Measurements from ENCODE around the gene ATF2.

Gene ATF2, protein sequence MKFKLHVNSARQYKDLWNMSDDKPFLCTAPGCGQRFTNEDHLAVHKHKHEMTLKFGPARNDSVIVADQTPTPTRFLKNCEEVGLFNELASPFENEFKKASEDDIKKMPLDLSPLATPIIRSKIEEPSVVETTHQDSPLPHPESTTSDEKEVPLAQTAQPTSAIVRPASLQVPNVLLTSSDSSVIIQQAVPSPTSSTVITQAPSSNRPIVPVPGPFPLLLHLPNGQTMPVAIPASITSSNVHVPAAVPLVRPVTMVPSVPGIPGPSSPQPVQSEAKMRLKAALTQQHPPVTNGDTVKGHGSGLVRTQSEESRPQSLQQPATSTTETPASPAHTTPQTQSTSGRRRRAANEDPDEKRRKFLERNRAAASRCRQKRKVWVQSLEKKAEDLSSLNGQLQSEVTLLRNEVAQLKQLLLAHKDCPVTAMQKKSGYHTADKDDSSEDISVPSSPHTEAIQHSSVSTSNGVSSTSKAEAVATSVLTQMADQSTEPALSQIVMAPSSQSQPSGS

DNA sequence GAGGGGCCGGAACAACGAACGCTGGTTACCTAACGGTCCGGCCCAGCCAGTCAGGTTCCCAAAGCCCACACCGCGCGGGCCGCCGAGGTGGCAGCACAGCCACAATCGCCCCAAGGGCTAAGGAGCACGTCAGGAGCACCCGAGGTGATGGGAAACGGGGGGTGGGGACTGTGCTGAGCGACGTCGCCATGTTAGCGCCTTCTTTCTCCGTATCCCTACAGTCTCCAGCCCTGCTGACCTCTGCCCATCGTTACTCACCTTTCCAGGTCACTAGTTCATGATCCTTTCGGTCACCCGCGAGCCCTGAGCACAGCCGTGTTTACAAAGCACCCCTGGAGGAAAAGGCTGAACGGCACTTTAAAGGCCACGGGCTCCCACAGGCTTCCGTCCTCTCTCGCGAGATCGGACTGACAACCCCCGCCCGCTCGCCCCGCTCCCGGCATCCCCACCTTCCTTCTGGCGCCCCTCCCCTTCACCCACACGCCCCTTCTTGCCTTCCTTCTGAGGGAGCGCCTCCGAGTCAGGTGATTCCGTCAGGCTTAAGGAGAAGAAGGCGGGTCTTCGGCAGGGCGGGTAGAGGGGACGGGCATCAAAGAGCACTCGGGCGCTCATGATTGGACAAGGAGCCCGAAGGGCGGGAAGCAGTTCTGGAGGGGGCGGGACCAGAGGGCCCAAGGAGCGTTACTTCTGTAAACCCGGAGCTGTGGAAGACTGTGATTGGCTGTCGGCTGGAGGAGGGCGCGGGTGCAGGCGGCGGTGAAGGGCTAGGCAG, at the start of gene ATF2:
Gene ATF2, minus strand, starts transcription at position 412 of the 772 bp plus-strand sequence. CDS start 31,760 bp downstream, outside the sequence.
- DNase-seq (ENCODE audit: low read depth) = peak; percentile 98

DNA sequence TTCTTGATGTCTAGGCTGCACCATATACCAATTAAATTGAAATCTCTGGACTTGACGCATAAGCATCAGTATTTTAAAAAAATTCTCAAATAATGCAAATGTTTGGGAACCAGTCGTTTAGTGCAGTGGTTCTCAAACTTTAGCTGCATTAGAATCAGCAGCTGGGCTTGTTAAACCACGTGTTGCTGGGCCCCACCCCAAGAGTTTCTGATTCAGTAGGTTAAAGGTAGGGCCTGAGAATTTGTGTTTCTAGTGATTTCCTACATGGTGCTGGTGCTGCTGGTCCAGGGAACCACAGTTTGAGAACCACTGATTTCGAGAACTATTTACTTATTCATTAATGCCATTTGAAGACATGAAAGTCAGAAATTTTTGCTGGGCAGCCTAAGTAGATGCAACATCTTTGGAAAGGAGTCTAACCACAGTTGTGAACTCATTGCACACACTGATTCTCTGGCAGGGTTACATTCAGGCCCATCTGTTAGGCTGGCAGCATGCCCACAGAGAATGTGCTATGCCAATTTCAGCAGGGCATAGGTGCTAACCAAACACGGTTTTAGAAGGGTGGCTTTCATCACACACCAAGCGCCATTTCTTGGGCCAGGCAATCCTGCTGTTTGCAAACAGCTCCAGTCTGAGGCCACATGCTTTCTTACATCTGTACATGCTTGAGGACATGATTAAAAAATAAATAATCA, 39.9 kb upstream of the ATF2 start:
- DNase-seq (ENCODE audit: low read depth) = no peak

DNA sequence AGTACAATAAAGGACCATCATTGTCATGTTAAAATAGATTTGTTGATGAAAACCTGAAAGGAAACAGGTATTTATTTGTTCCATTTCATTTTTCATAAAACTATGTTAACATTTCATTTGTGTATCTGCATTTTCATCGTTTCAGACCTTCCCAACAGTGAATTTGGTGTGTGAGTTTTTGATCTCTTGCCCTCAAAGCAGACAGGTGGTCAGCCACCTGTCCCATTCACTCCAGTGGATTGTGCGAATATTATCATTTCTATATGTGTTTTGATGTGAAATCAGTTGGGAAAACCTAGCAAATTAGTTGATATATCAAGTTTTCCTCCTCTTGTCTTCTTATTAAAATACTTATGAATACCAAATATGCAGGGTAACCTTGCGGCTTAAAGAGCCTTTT, 38.9 kb upstream of the ATF2 start:
- no peak for DNase-seq (ENCODE audit: low read depth)

DNA sequence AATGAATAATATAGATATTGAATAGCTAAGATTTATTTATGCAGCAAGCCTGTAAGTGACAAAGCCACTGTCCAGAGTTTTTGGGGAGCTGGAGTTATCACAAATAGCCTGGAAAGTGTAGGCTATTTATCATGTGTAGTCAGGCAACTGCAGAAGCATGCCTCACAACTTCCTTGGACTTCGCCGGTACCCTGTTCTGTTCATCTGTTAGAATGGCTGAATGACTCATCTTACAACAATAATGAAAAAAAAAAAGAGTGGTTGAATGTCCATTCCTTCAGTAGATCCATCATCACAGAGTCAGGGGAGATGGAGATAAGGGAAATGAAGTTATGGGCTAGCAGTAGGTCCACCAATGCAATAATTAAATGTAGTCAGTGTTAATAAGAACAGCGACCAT, 37.5 kb upstream of the ATF2 start:
- no peak for DNase-seq (ENCODE audit: low read depth)

DNA sequence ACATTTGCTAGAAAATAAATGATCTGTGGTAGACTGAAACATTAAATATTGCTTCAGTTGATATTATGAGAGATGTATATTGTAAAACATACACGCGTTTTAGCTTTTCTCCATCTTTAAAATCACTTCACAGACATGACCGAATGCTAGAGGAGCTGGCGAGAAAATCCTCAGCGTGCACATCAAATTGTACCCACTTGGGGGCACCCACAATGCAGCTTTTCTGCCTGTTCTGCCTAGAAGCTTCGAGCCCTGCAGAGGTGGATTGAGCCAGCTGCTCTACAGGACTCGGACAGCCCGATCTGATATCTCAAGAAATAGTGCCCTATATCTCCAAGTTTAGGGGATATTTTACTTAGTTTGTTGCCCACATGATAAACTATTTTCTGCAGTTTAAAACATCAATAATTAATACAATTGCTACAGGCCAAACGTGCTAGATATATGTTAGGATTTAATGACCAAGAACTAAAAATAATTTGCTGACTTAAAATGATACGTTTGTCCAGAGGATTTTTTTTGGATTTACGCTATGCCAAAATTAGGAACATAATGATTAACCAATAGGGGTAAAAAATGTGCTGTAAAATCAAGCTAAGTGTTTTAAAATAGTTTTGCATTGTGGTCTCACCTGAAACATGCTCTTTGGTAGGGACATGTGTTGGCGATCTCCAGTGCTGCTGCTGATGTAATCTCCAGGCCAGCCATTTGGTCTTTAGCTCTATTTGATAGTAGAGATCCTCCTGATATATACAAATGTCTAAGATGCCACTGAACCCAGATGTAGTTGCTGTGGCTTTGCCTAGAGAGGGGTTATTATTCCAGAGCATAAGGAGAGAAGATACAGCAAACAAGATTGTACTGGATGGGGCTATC, 35.9 kb upstream of the ATF2 start:
- no peak for DNase-seq (ENCODE audit: low read depth)

DNA sequence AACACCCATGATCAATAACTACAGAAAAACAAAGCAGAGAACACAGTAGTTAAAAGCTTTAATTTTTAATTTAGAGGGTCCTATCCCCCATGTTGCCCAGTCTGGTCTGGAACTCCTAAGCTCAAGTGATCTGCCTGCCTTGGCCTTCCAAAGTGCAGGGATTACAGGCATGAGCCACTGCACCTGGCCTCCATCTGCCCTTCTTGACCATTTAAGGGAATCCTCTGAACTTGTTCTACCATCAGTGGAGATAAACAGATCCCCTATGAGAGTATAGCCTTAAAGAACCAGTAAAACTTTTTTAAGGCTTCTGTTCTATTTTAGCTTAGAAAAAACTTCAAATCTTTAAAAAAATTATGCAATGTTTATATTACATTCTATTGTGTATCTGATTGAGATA, 27.0 kb upstream of the ATF2 start:
- no peak for DNase-seq (ENCODE audit: low read depth)

DNA sequence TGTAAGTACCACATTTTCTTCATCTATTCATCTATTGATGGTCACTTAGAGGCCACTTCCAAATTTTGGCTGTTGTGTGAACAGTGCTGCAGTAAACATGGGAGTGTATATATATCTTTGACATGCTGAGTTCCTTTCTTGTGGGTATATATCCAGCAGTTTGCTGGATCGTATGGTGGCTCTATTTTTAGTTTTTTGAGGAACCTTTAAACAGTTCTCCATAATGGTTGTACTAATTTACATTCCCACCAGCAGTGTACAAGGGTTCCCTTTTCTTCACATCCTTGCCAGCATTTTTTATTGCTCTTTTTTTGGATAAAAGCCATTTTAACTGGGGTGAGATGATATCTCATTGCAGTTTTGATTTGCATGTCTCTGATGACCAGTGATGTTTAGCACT, 20.8 kb upstream of the ATF2 start:
- no peak for DNase-seq (ENCODE audit: low read depth)

DNA sequence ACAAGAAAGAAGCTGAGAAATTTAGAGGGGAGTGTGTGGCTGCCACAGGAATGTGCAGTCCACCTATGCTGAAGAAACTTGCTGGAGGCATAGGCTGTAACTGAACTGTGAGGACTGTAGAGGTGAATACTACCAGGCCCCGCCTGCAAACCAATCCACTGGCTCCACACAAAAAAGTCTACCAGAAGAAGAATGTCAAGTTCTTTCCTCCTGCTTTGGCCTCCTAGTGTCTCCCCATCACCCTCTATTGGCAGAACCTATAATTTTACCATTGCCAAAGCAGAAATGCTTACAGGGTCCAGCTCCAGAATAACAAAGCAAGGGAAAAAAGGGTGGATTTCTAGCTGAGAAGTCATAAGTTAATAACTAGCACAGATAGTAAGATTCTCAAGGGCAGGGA, 19.4 kb upstream of the ATF2 start:
- DNase-seq (ENCODE audit: low read depth) = no peak

DNA sequence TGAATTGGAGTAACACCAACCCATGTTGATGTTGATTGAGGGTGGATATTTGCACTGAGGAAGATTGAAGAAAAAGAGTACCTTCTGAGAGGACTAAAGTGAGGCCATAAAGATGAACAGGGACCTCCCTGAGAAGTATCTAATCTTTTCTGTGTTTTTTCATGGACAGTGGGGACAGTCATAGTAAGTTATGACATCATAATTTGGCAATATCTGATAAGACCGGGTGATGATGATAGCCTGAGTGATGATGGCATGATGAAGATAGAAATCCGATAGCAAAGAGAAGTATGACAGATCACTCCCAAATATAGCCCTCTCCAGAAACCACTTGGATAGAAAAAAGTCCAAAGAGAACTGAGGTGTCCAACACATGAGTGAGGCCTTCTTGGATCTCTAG, 15.7 kb upstream of the ATF2 start:
- no peak for DNase-seq (ENCODE audit: low read depth)

DNA sequence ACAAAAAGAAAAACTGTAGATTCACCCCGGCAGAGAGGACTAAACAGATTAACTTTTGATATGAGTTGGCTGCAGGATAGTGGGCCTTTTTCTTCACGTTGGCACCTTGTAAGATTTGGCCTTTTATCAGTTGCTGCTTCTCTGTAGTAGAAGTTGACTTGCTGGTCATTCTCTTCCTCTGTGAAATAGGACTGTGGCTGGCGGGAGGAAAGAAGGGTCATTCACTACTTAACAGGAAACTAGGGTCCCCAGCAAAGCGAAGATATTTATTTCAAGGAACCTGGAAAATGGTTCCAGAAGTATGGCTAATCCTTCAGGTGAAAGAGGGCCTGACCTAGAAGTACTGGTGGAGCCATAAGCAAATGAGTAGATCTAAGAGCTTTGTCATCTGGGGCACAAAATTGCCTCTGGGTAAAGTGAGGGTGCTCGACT, 13.9 kb upstream of the ATF2 start:
- DNase-seq (ENCODE audit: low read depth) = no peak

DNA sequence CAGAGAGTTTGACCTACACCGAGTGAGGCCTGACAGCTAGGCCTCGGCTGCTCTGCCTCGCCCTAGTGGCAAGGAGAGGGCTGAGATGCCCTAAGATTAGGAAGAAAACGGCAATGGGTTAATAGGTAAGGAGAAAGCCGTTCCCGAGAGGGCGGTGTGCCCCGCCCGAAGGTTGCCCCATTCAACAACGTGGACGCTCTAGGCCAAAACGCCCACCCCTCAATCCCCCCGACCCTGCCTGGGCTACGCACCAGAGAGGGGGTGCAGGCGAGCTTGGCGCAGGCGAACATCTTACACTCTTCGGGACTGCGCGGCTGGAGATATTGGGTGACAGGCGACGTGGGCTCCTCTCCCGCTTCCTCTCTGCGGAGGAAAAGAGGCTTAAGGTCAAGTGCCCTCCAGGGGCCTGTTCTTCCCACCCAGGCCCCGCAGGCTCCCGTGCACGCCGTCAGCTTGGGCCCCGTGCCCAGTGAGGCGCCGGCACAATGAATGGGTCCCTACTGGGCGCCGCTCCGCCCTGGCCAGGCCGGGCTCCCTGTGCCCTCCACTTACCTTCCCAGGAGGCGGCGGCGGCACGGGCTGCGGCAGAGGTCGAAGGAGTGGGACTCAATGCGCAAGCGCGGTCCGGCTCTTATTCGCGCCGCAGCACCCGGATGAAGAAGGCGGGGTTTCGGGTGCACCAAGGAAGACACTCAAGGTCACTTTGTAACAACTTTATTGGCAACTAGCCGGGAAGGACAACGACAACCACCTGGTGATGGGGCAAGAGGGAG, 13.3 kb upstream of the ATF2 start, which contains the start of gene ATP5MC3:
Gene ATP5MC3, minus strand, starts transcription at position 607 of the 773 bp plus-strand sequence. Its CDS starts 317 bp downstream, at position 290.
- DNase-seq (ENCODE audit: low read depth) = peak; percentile 80

DNA sequence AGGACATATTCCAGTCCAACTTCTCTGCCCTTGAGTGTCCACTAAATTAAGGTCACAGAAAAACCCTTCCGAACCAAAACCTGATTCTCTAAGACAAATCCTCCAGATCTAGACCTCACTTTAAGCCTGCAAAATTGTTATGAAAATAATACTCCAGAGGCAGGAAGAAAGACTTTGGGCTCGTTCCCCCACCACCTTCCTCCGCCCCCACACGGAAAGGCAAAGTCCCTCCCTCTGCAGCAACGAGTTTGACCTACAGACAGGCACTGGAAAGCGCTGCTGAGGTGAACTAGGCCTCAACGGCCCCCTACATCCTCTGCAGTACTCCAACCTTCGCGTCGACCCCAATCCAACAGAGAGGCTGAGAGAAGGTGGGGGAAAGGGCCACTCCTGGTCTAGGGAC, 12.7 kb upstream of the ATF2 start:
- DNase-seq (ENCODE audit: low read depth) = no peak

DNA sequence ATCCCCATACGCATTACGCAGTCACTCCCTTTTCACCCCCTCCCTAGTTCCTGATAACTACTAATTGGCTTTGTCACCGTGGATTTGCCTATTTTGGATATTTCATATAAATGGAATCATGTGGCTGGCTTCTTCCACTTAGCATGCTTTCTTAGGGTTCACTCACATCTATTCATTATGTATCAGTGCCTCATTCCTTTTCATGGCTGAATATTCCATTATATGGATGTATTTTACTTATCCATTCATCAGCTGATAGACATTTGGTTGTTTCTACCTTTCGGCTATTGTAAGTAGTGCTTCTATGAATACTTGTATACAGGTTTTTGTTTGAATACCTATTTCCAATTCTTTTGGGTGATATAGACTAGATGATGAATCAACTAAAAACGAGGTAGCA, 8.6 kb upstream of the ATF2 start:
- DNase-seq (ENCODE audit: low read depth) = no peak

DNA sequence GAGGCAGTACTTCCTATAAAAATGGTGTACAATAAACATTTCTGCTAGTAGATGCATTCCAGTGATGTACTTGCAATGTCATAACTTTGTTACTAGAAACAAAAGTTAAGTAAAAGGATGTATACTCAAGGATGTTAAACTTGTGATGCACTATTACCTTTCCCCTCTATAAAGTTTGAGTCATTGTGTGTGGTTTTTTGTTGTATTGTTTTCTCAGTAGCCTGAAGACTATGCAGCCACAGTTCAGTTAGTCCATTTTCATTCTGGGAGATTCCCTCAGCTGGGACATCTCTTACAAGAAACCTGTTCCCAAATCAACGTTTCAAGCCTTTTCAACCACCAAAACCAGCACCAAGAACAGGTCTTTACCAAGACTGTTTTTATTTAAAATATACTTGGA, 7.9 kb upstream of the ATF2 start:
- no peak for DNase-seq (ENCODE audit: low read depth)

DNA sequence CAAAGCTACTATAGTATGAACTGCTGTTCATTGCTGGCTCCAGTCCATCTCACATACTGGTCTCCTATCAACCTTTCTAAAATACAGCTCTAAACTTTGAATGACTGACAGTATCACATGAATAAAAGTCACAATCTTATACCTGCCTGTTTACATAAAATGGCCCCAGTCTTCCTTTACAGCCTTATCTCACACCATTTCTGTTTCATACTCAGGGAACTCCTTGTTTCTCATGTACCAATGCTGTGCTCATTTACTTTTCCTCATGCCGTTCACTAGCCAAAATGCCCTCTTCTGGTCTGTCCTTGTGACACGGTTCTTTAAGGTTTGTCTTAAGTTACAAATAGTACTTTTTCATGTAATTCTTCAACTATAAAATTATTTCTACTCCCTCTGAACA, 7.3 kb upstream of the ATF2 start:
- no peak for DNase-seq (ENCODE audit: low read depth)

DNA sequence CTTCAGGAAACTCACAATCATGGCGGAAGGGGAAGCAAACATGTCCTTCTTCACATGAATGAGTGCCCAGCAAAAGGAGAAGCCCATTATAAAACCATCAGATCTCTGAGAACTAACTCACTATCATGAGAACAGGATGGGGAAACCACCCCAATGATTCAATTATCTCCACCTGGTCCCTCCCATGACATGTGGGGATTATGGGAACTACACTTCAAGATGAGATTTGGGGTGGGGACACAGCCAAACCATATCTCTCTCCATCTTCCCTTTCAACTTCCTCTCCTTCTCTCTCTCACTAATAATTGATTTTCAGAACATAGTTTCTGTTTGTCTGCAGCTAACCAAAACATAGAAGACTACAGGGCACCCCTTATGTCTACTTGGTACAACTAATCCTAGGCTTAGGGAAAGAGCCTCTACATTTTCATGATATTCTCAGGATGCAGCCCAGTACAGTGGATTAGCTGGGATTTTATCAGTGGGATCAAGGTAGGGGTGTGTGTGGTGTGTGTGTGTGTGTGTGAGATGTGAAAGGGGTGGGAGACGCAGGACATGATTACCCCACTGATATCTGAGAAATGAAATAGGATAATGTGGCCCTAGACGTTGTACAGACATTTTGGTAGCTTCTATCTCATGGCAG, 2.8 kb upstream of the ATF2 start:
- no peak for DNase-seq (ENCODE audit: low read depth)

DNA sequence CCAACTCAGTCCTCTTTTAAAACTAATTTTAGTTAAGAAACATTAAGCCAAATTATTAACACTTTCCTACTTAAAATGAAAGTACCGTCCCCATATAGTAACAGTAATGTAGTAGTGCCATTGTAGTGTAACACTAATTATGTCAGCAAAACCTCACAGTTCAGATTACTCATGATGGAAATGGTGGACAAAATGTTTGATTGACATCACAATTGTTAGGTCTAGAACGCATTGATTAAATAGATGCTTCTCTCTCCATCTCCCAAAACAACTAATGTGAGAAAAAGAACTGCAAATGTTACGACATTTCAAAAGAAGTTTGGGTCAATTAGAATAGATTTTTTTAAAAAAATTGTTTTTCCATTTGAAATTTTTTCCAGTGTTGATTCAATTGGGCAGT, 1.2 kb upstream of the ATF2 start:
- DNase-seq (ENCODE audit: low read depth) = no peak

DNA sequence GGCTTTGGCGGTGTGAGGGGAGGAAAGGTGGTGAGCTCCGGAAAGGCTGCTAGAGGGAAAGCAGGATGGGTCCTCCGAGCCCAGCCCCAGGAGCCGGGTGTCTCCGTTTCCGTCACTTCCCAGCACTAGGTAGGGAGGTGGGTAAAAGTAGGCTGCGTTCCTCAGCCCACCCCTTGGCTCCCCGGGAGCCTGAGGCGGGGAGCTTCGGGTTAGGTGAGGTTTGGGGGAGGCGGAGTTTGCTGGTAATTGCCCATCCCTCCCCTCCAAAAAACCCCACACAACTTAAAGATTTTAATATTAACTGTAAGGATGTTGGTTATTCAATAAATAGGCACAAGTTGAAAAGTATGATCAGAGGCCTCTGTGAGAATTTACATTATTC, 552 bp upstream of the ATF2 start:
- DNase-seq (ENCODE audit: low read depth) = no peak

DNA sequence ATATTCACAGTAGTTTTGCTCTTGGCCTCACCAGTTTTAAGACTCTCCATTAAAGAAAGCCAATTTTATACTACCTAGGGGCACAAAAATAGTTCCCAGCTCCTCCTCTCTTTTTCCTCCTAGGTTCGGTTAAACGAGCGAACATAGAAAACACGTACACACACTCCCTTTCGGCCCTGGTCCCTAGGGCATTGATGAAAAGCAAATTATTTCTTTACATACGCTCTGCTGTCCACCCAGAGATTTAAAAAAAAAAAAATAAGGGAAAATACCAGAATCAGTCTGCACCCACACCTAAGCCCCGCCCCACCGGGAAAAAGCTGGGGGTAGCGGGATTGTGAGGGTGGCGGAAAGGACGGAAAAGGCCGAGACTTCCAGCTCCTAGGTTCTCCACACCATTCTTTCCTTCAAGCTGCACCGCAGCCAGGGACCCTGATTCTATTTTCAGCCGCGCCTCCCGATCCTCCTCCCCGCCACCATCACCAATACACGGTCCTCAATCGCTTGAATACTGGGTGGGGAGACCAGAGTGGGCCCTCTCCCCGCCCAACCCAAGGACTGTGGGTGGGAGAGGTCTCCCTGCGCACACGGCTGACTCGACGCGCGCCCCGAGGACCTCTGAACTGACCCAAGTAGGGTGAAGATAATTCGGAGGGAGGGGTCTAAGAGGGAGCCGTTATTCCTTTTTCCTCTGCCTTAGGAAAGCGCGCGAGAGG, 769 bp downstream of the ATF2 start:
- no peak for DNase-seq (ENCODE audit: low read depth)
